H1 (cell line): ENCODE results near the gene GCH1.

Source experiments
- EZH2 ChIP-seq: fragments of 200-600 bp; sonication (generic); IDR thresholded peaks from 2 replicates; pipeline ENCODE4 v1.7.1; 2012; ENCODE audit warnings: low read depth, mild to moderate bottlenecking, moderate library complexity, low read length, inconsistent platforms; ENCODE audit not compliant: severe bottlenecking
- JUN ChIP-seq: IDR thresholded peaks from 2 replicates; pipeline ENCODE4 v1.6.1; 2011; ENCODE audit warnings: low read depth, mild to moderate bottlenecking, improper control_type of control experiment, low read length
- POLR2A ChIP-seq, 2 experiments: IDR thresholded peaks; 1 replicate in 1 of 2; 2 replicates in 1 of 2; pipeline ENCODE4 v1.6.1; 2011; ENCODE audit warnings: low read depth in 2 of 2, low read length in 2 of 2, mild to moderate bottlenecking in 2 of 2; ENCODE audit errors: control extremely low read depth in 1 of 2
- POLR2AphosphoS5 ChIP-seq: IDR thresholded peaks from 2 replicates; pipeline ENCODE4 v1.6.1; 2011; ENCODE audit warnings: low read depth, low read length
- TEAD4 ChIP-seq: IDR thresholded peaks from 2 replicates; pipeline ENCODE4 v1.6.1; 2012; ENCODE audit warnings: low read depth, low read length, inconsistent platforms, mixed read lengths
- TF ChIP-seq, protein P1 (sequence below), 3 experiments: IDR thresholded peaks; 1 replicate in 2 of 3; 2 replicates in 1 of 3; pipeline versions ENCODE4 v1.5.1 to v1.6.1; 2011; ENCODE audit warnings: low read length in 3 of 3, mild to moderate bottlenecking in 3 of 3, inconsistent platforms in 2 of 3, low read depth in 1 of 3, moderate library complexity in 1 of 3; ENCODE audit not compliant: insufficient read depth in 1 of 3; ENCODE audit errors: control extremely low read depth in 1 of 3

DNA sequence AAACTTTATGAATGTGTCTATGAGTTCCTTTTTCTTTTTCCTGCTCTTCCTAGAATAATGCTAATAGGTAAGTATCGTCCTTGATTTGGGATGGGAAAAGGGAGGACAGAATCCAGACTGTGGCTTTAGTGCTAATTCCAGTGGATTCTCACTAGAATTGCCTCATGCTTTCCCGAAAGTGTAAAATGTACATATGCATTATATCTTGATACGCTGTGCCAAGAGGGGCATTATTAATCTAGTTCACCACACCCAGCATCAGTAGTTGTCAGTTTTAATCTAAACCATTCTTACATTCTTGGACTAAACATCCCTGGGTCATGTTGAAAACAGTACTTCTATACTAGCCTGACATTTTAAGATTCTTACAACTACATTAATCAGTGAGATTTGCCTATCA lies 49.3 kb downstream of the GCH1 start:
- TF ChIP-seq, protein P1, sequence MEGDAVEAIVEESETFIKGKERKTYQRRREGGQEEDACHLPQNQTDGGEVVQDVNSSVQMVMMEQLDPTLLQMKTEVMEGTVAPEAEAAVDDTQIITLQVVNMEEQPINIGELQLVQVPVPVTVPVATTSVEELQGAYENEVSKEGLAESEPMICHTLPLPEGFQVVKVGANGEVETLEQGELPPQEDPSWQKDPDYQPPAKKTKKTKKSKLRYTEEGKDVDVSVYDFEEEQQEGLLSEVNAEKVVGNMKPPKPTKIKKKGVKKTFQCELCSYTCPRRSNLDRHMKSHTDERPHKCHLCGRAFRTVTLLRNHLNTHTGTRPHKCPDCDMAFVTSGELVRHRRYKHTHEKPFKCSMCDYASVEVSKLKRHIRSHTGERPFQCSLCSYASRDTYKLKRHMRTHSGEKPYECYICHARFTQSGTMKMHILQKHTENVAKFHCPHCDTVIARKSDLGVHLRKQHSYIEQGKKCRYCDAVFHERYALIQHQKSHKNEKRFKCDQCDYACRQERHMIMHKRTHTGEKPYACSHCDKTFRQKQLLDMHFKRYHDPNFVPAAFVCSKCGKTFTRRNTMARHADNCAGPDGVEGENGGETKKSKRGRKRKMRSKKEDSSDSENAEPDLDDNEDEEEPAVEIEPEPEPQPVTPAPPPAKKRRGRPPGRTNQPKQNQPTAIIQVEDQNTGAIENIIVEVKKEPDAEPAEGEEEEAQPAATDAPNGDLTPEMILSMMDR (IDR thresholded peaks at IDR 0.05; ENCODE audit: control extremely low read depth in 1 of 3, insufficient read depth in 1 of 3, low read depth in 1 of 3, low read length in 3 of 3) = no peak
- no peak for TF ChIP-seq POLR2A (IDR thresholded peaks at IDR 0.05; ENCODE audit: control extremely low read depth in 1 of 2, low read depth in 2 of 2, low read length in 2 of 2)
- TF ChIP-seq POLR2AphosphoS5 = no peak
- no peak for TF ChIP-seq TEAD4
- TF ChIP-seq EZH2 = no peak
- no peak for TF ChIP-seq JUN
